Esophagus squamous epithelium (tissue), 5 donors: Measurements from ENCODE around the gene GMDS. TPM values are rescaled to one million over a fixed set of nuclear protein-coding genes. Genes with fewer than 3 reads are reported as not detected.

ENCODE experiments used
- DNase-seq: peaks from one replicate; lab custom pipeline; 2025; lab: John Stamatoyannopoulos, UW
- H3K27ac ChIP-seq, 4 donors: fragments of 200-600 bp; sonication (generic); one replicate each; pipeline ENCODE4 v1.5.1; 2016 to 2019; ENCODE audit warnings: mild to moderate bottlenecking in 1 of 4
- H3K27me3 ChIP-seq, 4 donors: fragments of 200-600 bp; sonication (generic); 1 replicate in 3 of 4; 2 replicates in 1 of 4; pipeline versions ENCODE4 v1.5.1 to v1.6.0; 2017 to 2021; ENCODE audit warnings: antibody characterized with exemption in 1 of 4
- H3K36me3 ChIP-seq, 3 donors: fragments of 200-600 bp; sonication (generic); one replicate each; pipeline ENCODE4 v1.5.1; 2016 to 2019
- H3K4me1 ChIP-seq, 3 donors: fragments of 200-600 bp; sonication (generic); one replicate each; pipeline ENCODE4 v1.5.1; 2017 to 2019
- H3K4me3 ChIP-seq, 4 donors: fragments of 200-600 bp; sonication (generic); 1 replicate in 3 of 4; 2 replicates in 1 of 4; pipeline ENCODE4 v1.5.1; 2016 to 2019; ENCODE audit warnings: mild to moderate bottlenecking in 2 of 4, moderate library complexity in 1 of 4
- H3K9me3 ChIP-seq, 3 donors: fragments of 200-600 bp; sonication (generic); one replicate each; pipeline ENCODE4 v1.5.1; 2016 to 2019
- POLR2A ChIP-seq, 4 donors: fragments of 450-650 bp; IDR thresholded peaks; one replicate each; pipeline ENCODE4 v1.6.1; 2017; ENCODE audit warnings: antibody characterized with exemption in 4 of 4, mild to moderate bottlenecking in 4 of 4, moderate library complexity in 3 of 4
- WGBS, 2 donors: methylation state at CpG; one replicate each; pipeline ENCODE4 v1.1.5; 2018; 5-methylcytosine and 5-hydroxymethylcytosine counted together
- intact Hi-C: fragments of 100-400 bp; cut with DNase I; formaldehyde crosslinking; loops from one replicate; pipeline ENCODE4 v1.15.0; 2022
- total RNA-seq, 4 donors: library from RNA; depleted of rRNA; stranded (reverse); fragments of >200 nt; gene quantifications; one replicate each; pipeline ENCODE4 v1.1.0, GENCODE V29; 2016
- TF ChIP-seq, protein P1 (sequence below), 6 experiments: fragments of 450-650 bp in 4 of 6; fragments of 200-600 bp in 2 of 6; sonication (generic) in 2 of 6; IDR thresholded peaks; one replicate each; pipeline ENCODE4 v1.5.1; 2016 to 2019; ENCODE audit warnings: antibody characterized with exemption in 6 of 6, mild to moderate bottlenecking in 4 of 6, moderate library complexity in 4 of 6
- donor health status: DM: yes; HTN: yes; CAD: no.

GMDS gene
- total RNA-seq, 4 donors from 2014 or later: 17.9 to 58.7 (median 36.7) TPM

DNA sequence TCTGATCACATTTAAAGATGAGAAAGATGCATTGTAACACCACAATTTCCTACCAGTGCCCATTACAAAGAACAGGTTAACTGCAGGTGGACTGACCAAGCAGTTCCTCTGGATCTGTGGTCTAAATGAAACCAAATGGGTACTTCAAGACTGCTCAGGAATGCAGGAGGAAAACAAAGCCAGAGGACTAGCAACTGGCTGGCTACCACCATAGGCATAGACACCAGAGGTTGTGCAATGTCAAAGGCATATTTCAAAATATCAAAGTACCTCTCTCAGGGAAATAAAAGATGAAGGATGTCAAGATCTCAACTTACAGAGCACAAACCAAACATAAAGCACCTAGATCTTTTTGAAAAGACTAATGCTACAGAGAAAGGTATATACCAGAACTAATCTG is 65.5 kb downstream of the GMDS start:
- no peak overlapping the region for H3K4me3 ChIP-seq
- intact Hi-C loops: no loop called here
- H3K36me3 ChIP-seq: no peaks in the 10 kb centered on the region
- H3K27me3 ChIP-seq: no peaks in the 10 kb centered on the region
- H3K4me1 ChIP-seq: no peaks in the 10 kb centered on the region
- TF ChIP-seq POLR2A (IDR thresholded peaks at IDR 0.05): no peak
- TF ChIP-seq, protein P1, sequence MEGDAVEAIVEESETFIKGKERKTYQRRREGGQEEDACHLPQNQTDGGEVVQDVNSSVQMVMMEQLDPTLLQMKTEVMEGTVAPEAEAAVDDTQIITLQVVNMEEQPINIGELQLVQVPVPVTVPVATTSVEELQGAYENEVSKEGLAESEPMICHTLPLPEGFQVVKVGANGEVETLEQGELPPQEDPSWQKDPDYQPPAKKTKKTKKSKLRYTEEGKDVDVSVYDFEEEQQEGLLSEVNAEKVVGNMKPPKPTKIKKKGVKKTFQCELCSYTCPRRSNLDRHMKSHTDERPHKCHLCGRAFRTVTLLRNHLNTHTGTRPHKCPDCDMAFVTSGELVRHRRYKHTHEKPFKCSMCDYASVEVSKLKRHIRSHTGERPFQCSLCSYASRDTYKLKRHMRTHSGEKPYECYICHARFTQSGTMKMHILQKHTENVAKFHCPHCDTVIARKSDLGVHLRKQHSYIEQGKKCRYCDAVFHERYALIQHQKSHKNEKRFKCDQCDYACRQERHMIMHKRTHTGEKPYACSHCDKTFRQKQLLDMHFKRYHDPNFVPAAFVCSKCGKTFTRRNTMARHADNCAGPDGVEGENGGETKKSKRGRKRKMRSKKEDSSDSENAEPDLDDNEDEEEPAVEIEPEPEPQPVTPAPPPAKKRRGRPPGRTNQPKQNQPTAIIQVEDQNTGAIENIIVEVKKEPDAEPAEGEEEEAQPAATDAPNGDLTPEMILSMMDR (IDR thresholded peaks at IDR 0.05): no peak
- no peak for DNase-seq
- no peaks in the 10 kb centered on the region for H3K9me3 ChIP-seq
- H3K27ac ChIP-seq: no peak overlapping the region

DNA sequence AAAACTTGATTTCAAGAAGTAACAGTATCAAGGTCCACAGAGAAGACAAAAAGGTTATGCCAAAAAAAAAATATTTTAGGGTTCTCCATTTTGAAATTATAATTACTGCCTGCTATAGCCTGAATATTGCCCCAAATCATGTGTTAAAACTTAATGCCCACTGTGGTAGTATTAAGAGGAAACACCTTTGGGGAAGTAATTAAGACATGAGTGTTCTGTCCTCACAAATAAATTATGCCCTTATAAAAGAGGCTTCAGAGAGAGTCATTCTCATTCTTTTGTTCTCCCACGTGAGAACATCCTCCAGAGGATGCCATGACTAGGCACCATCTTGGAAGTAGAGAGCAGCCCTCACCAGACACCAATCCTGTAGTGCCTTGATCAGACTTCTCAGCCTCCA is 66.2 kb downstream of the GMDS start:
- Histone ChIP-seq H3K4me3 (no peak overlapping the region), H3K36me3 (no peaks in the 10 kb centered on the region), H3K27ac (no peak overlapping the region), H3K4me1 (no peaks in the 10 kb centered on the region), H3K9me3 (no peaks in the 10 kb centered on the region), H3K27me3 (no peaks in the 10 kb centered on the region)
- TF ChIP-seq, protein P1 (IDR thresholded peaks at IDR 0.05): no peak
- TF ChIP-seq POLR2A (IDR thresholded peaks at IDR 0.05): no peak
- 23 to 73% methylated on average over 1 of the region's 1 CpG for WGBS, 2 donors
- DNase-seq: no peak
- intact Hi-C loops: no loop called here

DNA sequence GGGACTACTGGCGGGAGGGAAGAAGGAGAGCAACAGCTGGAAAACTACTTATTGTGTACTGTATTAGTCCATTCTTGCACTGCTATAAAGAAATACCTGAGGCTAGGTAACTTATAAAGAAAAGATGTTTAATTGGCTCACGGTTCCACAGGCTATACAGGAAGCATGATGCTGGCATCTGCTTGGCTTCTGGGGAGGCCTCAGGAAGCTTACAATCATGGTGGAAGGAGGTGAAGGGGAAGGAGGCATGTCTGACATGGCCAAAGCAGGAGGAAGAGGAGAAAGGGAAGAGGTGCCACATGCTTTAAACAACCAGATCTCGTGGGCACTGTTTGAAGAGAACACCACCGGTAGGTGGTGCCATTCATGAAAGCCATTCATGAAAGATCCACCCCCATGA is 67.3 kb downstream of the GMDS start:
- Histone ChIP-seq H3K4me3 (no peak overlapping the region), H3K27ac (no peak overlapping the region), H3K4me1 (no peaks in the 10 kb centered on the region), H3K27me3 (no peaks in the 10 kb centered on the region), H3K36me3 (no peaks in the 10 kb centered on the region), H3K9me3 (no peaks in the 10 kb centered on the region)
- no peak for DNase-seq
- TF ChIP-seq POLR2A (IDR thresholded peaks at IDR 0.05): no peak
- TF ChIP-seq, protein P1 (IDR thresholded peaks at IDR 0.05): no peak
- intact Hi-C loops: no loop called here
- WGBS, 2 donors: 86 to 96% methylated on average over 4 of the region's 4 CpGs

DNA sequence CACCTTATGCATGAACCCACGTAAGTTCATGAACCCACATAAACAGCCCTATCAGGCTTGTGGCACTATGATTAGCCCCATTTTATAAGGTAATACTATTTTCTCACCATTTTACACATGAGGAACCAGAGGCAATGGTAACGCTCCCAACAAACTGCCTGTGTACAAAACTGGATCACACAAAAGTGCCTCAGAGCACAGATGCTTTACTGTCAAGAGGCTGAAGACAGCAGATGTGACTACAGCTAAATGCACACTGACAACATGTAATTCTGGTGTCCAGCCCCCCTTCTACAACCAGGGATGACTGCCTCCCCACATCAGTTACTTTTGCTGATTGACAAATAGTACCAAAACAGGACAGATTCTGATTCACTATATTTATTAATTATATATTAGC is 69.6 kb downstream of the GMDS start:
- Histone ChIP-seq H3K4me1 (no peaks in the 10 kb centered on the region), H3K4me3 (no peak overlapping the region), H3K27ac (no peak overlapping the region), H3K36me3 (no peaks in the 10 kb centered on the region), H3K27me3 (no peaks in the 10 kb centered on the region), H3K9me3 (no peaks in the 10 kb centered on the region)
- TF ChIP-seq, protein P1 (IDR thresholded peaks at IDR 0.05): no peak
- TF ChIP-seq POLR2A (IDR thresholded peaks at IDR 0.05): no peak
- intact Hi-C loops: no loop called here
- DNase-seq: no peak
- 88 to 94% methylated on average over 2 of the region's 2 CpGs for WGBS, 2 donors

DNA sequence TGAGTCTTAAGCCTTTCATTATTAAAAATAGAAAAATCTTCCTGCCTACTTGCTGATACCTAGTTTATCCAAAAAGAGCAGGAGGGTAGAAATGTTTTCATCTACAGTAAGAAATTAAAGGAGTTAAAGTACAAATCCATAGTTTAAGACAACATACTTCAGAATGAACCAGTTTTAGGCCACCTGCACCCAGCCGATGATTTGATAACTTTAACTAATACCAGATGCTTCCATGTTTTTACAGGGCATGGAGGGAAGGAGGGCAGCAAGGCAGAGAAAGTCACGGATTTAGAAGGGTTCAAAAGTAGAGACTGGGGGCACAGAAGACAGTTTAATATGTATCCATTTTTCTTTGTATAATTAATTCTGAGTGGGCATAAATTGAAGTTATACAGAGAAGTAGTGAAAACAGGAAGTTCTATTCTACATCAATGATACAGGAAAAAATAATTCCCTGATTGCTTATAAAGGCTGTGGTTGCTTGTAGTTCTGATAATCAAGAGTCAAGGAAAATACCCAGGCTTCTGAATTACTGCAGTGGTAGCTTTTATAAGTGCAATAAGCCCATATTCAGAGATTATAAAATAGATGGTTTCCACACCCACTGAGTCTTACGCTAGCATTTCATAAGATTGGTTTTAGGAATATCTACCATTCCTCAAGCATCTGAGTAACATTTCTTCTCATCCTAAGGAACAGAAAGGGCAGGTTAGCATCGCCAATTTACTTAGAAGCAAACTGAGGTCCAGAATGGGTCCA is 72.0 kb downstream of the GMDS start:
- Histone ChIP-seq H3K27me3 (no peaks in the 10 kb centered on the region), H3K4me3 (no peak overlapping the region), H3K27ac (no peak overlapping the region), H3K9me3 (no peaks in the 10 kb centered on the region), H3K4me1 (no peaks in the 10 kb centered on the region), H3K36me3 (no peaks in the 10 kb centered on the region)
- no peak for DNase-seq
- intact Hi-C loops: no loop called here
- TF ChIP-seq POLR2A (IDR thresholded peaks at IDR 0.05): no peak
- TF ChIP-seq, protein P1 (IDR thresholded peaks at IDR 0.05): no peak
- WGBS, 2 donors: 92 to 94% methylated on average over 4 of the region's 4 CpGs
